Mesenchymal stem cell (in vitro differentiated cells and primary cell): ENCODE results near the gene CFAP44.

Experiments
- DNase-seq: peaks from one replicate; pipeline ENCODE4 v3.0.0-alpha.2; 2013
- H2AFZ ChIP-seq: one replicate; pipeline ENCODE4 v1.6.1; 2013; ENCODE audit warnings: low read depth, mild to moderate bottlenecking, control low read depth, inconsistent platforms, low read length, moderate library complexity
- H2AK5ac ChIP-seq: 2 replicates; pipeline ENCODE4 v1.6.1; 2013; ENCODE audit warnings: low read length, moderate library complexity, mild to moderate bottlenecking, inconsistent platforms; ENCODE audit not compliant: severe bottlenecking
- H2BK120ac ChIP-seq: one replicate; pipeline ENCODE4 v1.6.1; 2013; ENCODE audit warnings: low read depth, mild to moderate bottlenecking, inconsistent platforms, low read length, moderate library complexity
- H2BK12ac ChIP-seq, 2 experiments: one replicate each; pipeline ENCODE4 v1.6.1; 2013; ENCODE audit warnings: inconsistent platforms in 2 of 2, low read length in 2 of 2, mild to moderate bottlenecking in 2 of 2, moderate library complexity in 2 of 2, control low read depth in 1 of 2
- H2BK15ac ChIP-seq: one replicate; pipeline ENCODE4 v1.6.1; 2013; ENCODE audit warnings: mild to moderate bottlenecking, low read depth, inconsistent platforms; ENCODE audit not compliant: poor library complexity, severe bottlenecking
- H2BK5ac ChIP-seq: 2 replicates; pipeline ENCODE4 v1.6.1; 2013; ENCODE audit warnings: low read depth, mild to moderate bottlenecking, low read length, control low read depth, inconsistent platforms; ENCODE audit not compliant: poor library complexity, severe bottlenecking
- H3K14ac ChIP-seq, 2 experiments: one replicate each; pipeline ENCODE4 v1.6.1; 2013; ENCODE audit warnings: inconsistent platforms in 2 of 2, low read length in 2 of 2, control low read depth in 1 of 2, mild to moderate bottlenecking in 1 of 2, moderate library complexity in 1 of 2
- H3K18ac ChIP-seq, 2 experiments: one replicate each; pipeline ENCODE4 v1.6.1; 2013; ENCODE audit warnings: inconsistent platforms in 2 of 2, low read length in 2 of 2, control low read depth in 1 of 2, low read depth in 1 of 2, mild to moderate bottlenecking in 1 of 2
- H3K23ac ChIP-seq, 2 experiments: one replicate each; pipeline ENCODE4 v1.6.1; 2013; ENCODE audit warnings: inconsistent platforms in 2 of 2, low read length in 2 of 2, mild to moderate bottlenecking in 2 of 2, moderate library complexity in 2 of 2, control low read depth in 1 of 2
- H3K27ac ChIP-seq: 2 replicates; pipeline ENCODE4 v1.5.1; 2013; ENCODE audit warnings: mild to moderate bottlenecking, moderate library complexity, low read length, control low read depth, inconsistent platforms; ENCODE audit not compliant: poor library complexity, severe bottlenecking
- H3K27me3 ChIP-seq, 2 experiments: 2 replicates each; pipeline versions ENCODE4 v1.6.1 to v1.7.0; 2013; ENCODE audit warnings: low read length in 2 of 2, mild to moderate bottlenecking in 2 of 2, moderate library complexity in 2 of 2, control low read depth in 1 of 2, inconsistent platforms in 1 of 2; ENCODE audit not compliant: control insufficient read depth in 1 of 2, insufficient read depth in 1 of 2
- H3K36me3 ChIP-seq, 2 experiments: 2 replicates each; pipeline versions ENCODE4 v1.6.1 to v1.7.0; 2013; ENCODE audit warnings: low read length in 2 of 2, control low read depth in 1 of 2, inconsistent platforms in 1 of 2, low read depth in 1 of 2, mild to moderate bottlenecking in 1 of 2; ENCODE audit not compliant: insufficient read depth in 2 of 2, control insufficient read depth in 1 of 2
- H3K4ac ChIP-seq, 2 experiments: one replicate each; pipeline ENCODE4 v1.6.1; 2013; ENCODE audit warnings: inconsistent platforms in 2 of 2, low read length in 2 of 2, mild to moderate bottlenecking in 2 of 2, moderate library complexity in 2 of 2, control low read depth in 1 of 2, low read depth in 1 of 2
- H3K4me1 ChIP-seq: 2 replicates; pipeline ENCODE4 v1.6.1; 2013; ENCODE audit warnings: low read depth, low read length, control low read depth; ENCODE audit not compliant: control insufficient read depth, insufficient read depth
- H3K4me2 ChIP-seq: 2 replicates; pipeline ENCODE4 v1.6.1; 2013; ENCODE audit warnings: low read length, mild to moderate bottlenecking, inconsistent platforms; ENCODE audit not compliant: poor library complexity, severe bottlenecking
- H3K4me3 ChIP-seq, 2 experiments: 2 replicates each; pipeline versions ENCODE4 v1.5.1 to v1.7.0; 2013; ENCODE audit warnings: low read length in 2 of 2, mild to moderate bottlenecking in 2 of 2, control low read depth in 1 of 2, low read depth in 1 of 2; ENCODE audit not compliant: insufficient read depth in 1 of 2
- H3K79me1 ChIP-seq: replicated peaks from 2 replicates; pipeline ENCODE4 v1.6.1; 2013; ENCODE audit warnings: mild to moderate bottlenecking, control low read depth, low read length, inconsistent platforms; ENCODE audit not compliant: poor library complexity, severe bottlenecking
- H3K9ac ChIP-seq: 2 replicates; pipeline ENCODE4 v1.7.0; 2013; ENCODE audit warnings: mild to moderate bottlenecking, low read length, moderate library complexity
- H3K9me3 ChIP-seq: 2 replicates; pipeline ENCODE4 v1.7.0; 2013; ENCODE audit warnings: mild to moderate bottlenecking, low read length; ENCODE audit not compliant: control insufficient read depth
- H4K8ac ChIP-seq: one replicate; pipeline ENCODE4 v1.6.1; 2013; ENCODE audit warnings: inconsistent platforms, mild to moderate bottlenecking, low read length, moderate library complexity
- H4K91ac ChIP-seq: one replicate; pipeline ENCODE4 v1.6.1; 2013; ENCODE audit warnings: mild to moderate bottlenecking, low read length, inconsistent platforms
- WGBS: methylation state at CpG from one replicate; pipeline ENCODE4 v1.1.7; 2013; ENCODE audit warnings: mixed read lengths; 5-methylcytosine and 5-hydroxymethylcytosine counted together

Gene CFAP44

GRCh38 chr3:113450911-113451310 is 9.6 kb upstream of the CFAP44 start:
- no peak overlapping the region for H3K18ac ChIP-seq
- H3K4me2 ChIP-seq, result no peak overlapping the region
- no peak overlapping the region for H4K8ac ChIP-seq
- H3K9me3 ChIP-seq, result no peaks in the 10 kb centered on the region
- no peak overlapping the region for H2BK120ac ChIP-seq
- no peak overlapping the region for H2BK12ac ChIP-seq
- no peaks in the 10 kb centered on the region for H3K27me3 ChIP-seq
- no peaks in the 10 kb centered on the region for H3K4me1 ChIP-seq
- no peak overlapping the region for H2BK5ac ChIP-seq
- H3K4me3 ChIP-seq, result no peak overlapping the region
- H3K23ac ChIP-seq, result no peak overlapping the region
- H2AK5ac ChIP-seq, result no peak overlapping the region
- H3K4ac ChIP-seq, result no peak overlapping the region
- no peak overlapping the region for H2AFZ ChIP-seq
- H3K14ac ChIP-seq, result no peak overlapping the region
- peaks cover 3% of the 10 kb centered on the region for H3K79me1 ChIP-seq
- peaks cover 2 to 39% of the 10 kb centered on the region in 2 experiments for H3K36me3 ChIP-seq
- no CpG with 5 or more reads among the region's 1 CpG for WGBS
- no peak overlapping the region for H2BK15ac ChIP-seq
- no peak overlapping the region for H4K91ac ChIP-seq
- H3K27ac ChIP-seq, result no peak overlapping the region
- no peak for DNase-seq
- H3K9ac ChIP-seq, result no peak overlapping the region

DNA sequence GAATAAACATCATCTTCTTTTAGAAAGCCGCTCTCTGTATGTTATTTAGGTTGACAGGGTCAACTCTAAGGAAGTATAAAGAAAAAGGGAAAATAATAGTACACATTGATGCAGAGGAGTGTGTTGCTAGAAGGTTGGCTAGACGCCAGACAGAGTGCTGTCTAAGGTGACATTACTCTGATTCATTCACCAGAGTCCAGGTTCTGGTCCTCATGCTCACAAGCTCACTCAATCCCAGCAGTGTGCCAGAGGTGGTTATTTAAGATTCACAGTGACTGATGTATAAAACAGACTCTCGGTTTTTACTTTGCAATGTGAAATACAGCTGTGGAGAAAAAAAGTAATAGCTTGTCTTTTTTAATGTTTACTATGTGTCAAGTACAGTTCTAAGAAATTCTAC is 1.7 kb downstream of the CFAP44 start:
- no peak overlapping the region for H3K9ac ChIP-seq

GRCh38 chr3:113438224-113438623 is 3.1 kb downstream of the CFAP44 start:
- Histone ChIP-seq H4K8ac (no peak overlapping the region), H3K18ac (no peak overlapping the region), H3K4me2 (no peak overlapping the region), H3K4me1 (peaks cover 6% of the 10 kb centered on the region), H2AFZ (no peak overlapping the region), H3K27me3 (no peaks in the 10 kb centered on the region), H4K91ac (no peak overlapping the region), H3K27ac (no peak overlapping the region), H3K4me3 (no peak overlapping the region), H3K9ac (no peak overlapping the region), H2AK5ac (no peak overlapping the region), H2BK5ac (no peak overlapping the region), H3K14ac (no peak overlapping the region), H3K4ac (no peak overlapping the region), H3K36me3 (peaks cover 3 to 9% of the 10 kb centered on the region in 2 experiments), H3K9me3 (no peaks in the 10 kb centered on the region), H2BK120ac (no peak overlapping the region), H2BK15ac (no peak overlapping the region), H3K23ac (no peak overlapping the region), H2BK12ac (no peak overlapping the region), H3K79me1 (no peaks in the 10 kb centered on the region)
- no peak for DNase-seq

More for the DNA sequence above, 1.7 kb downstream of the CFAP44 start:
- no peak overlapping the region for H2BK5ac ChIP-seq
- WGBS, result 86% methylated on average over 2 of the region's 3 CpGs
- H3K23ac ChIP-seq, result no peak overlapping the region
- H2AK5ac ChIP-seq, result no peak overlapping the region
- no peaks in the 10 kb centered on the region for H3K79me1 ChIP-seq
- no peak overlapping the region for H3K14ac ChIP-seq
- H3K27me3 ChIP-seq, result no peaks in the 10 kb centered on the region
- H2BK12ac ChIP-seq, result no peak overlapping the region
- peaks cover 6% of the 10 kb centered on the region for H3K4me1 ChIP-seq
- no peak overlapping the region for H2BK15ac ChIP-seq
- no peak overlapping the region for H4K8ac ChIP-seq
- peaks cover 6 to 9% of the 10 kb centered on the region in 2 experiments for H3K36me3 ChIP-seq
- no peak overlapping the region for H3K4me3 ChIP-seq
- H2BK120ac ChIP-seq, result no peak overlapping the region
- H3K27ac ChIP-seq, result no peak overlapping the region
- no peak overlapping the region for H4K91ac ChIP-seq
- H3K4me2 ChIP-seq, result no peak overlapping the region
- no peaks in the 10 kb centered on the region for H3K9me3 ChIP-seq
- no peak overlapping the region for H3K4ac ChIP-seq
- H3K18ac ChIP-seq, result no peak overlapping the region
- no peak for DNase-seq
- H2AFZ ChIP-seq, result no peak overlapping the region

DNA sequence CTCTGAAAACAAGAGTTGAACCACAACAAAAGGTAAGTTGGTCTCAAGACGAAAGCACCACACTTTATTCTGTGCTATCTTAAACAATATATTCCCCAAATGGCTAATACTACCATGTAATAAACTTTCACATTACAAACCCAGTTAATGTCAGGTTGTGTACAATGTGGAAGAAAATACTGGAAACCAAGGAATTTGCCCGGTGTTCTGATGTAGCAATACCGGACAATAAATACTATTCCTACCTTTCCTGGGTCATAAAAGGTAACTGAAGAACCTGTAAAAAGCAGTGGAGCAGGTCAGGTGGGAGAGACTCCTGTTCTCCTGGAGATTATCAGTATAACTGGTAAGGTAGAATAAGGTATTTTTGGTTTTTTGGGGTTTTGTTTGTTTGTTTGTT is 3.9 kb downstream of the CFAP44 start:
- no peak overlapping the region for H2AFZ ChIP-seq
- no peak overlapping the region for H4K8ac ChIP-seq
- no peak overlapping the region for H3K4ac ChIP-seq
- no peak for DNase-seq
- WGBS, result 75% methylated on average over 2 of the region's 3 CpGs
- H2BK12ac ChIP-seq, result no peak overlapping the region
- H3K14ac ChIP-seq, result no peak overlapping the region
- no peaks in the 10 kb centered on the region for H3K79me1 ChIP-seq
- no peak overlapping the region for H3K18ac ChIP-seq
- no peak overlapping the region for H2BK120ac ChIP-seq
- no peaks in the 10 kb centered on the region for H3K9me3 ChIP-seq
- no peak overlapping the region for H3K27ac ChIP-seq
- peaks cover 0 to 9% of the 10 kb centered on the region in 2 experiments for H3K36me3 ChIP-seq
- no peak overlapping the region for H3K4me3 ChIP-seq
- no peak overlapping the region for H2AK5ac ChIP-seq
- no peak overlapping the region for H3K4me2 ChIP-seq
- no peak overlapping the region for H2BK15ac ChIP-seq
- no peak overlapping the region for H3K9ac ChIP-seq
- H3K27me3 ChIP-seq, result no peaks in the 10 kb centered on the region
- H2BK5ac ChIP-seq, result no peak overlapping the region
- no peak overlapping the region for H4K91ac ChIP-seq
- H3K4me1 ChIP-seq, result peaks cover 6% of the 10 kb centered on the region
- no peak overlapping the region for H3K23ac ChIP-seq
